Dedifferentiated amniotic fluid mesenchymal stem cell (primary cell): ENCODE measurements around the gene SULT4A1.
A peak's percentile ranks its signal among the peaks of the same experiment; 100 is the strongest.

Experiments used
- DNase-seq: peaks from one replicate; pipeline ENCODE4 v3.0.0-alpha.2; 2016; ENCODE audit errors: extremely low spot score

The SULT4A1 gene

DNA sequence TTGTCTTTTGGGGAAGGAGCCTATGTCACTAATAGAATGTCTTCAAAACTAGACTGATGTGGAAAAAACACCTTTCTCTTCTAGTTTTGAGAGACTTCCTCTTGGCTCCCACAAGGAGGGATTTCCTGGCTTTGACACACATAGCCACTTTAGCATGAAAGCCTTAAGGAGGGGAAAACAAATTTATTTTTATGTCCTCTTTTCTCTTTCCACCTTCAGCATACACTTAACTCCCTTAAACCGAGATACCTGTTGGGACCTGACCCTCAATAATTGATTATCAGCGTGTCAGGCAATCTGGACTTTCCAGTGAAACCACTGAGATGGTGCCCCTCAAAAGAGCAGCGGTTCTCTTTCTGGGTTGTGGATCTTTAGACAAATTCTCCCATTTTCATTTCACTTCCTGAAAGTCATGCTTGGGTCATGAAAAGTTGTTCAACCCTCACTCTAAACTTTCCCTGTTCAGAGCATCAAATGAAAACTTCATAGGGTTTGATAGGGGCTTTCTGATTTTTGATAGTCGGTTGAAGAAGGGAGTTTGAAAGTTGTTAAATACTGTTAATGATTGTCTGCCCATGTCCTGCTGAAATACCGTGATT is 59.3 kb downstream of the SULT4A1 start:
- no peak for DNase-seq

DNA sequence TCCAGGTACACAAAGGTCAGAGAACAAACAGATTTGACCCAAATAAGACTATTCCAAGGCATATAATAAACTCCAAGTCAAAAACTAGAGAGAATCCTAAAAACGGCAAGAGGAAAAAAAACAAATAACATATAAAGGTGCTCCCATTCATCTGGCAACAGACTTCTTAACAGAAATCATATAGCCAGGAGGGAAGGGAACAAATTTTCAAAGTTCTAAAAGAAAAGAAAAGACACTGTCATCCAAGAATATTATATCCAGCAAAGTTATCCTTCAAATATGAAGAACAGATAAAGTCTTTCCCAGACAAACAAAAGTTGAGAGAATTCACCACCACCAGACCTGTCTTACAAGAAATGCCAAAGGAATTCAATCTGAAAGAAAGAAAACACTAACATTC is 61.3 kb downstream of the SULT4A1 start:
- DNase-seq = no peak

DNA sequence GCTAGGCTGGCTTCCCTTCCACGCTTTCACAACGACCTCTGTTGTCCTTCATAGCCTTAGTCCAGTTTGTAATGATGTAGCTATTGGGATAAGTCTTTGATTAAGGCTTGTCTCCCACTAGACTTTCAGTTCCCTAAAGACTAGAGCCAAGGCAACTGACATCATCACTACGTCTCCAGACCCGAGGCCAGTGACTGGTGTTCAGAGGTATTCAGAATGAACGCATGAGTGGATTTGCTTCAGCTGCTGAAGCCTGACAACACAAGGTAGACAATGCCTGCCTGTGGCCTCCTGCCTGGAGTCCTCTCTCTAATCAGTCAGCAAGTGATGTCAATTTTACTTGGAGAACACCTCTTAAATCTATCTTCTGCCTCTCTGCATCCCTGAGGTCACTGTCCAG is 63.8 kb downstream of the SULT4A1 start:
- no peak for DNase-seq

DNA sequence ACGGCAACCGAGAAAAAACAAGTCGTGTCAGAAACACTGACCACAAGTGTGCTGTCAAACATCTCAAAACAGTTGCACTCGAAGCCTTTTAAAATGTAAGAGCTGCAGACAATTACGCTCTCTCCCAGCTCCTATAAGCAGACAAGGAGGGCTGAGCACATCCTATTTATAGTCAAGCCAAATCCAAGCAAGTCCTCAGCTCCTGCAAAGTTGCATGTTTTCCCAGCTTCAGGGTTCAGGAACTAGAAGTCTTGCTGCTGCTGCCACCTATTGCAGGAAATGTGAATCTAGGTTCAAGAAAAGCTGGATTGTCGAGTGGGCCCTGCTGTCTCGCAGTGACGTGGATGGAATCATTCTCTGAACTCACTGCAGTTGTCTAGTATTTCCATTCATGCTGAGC is 65.7 kb downstream of the SULT4A1 start:
- DNase-seq = peak; percentile 64

DNA sequence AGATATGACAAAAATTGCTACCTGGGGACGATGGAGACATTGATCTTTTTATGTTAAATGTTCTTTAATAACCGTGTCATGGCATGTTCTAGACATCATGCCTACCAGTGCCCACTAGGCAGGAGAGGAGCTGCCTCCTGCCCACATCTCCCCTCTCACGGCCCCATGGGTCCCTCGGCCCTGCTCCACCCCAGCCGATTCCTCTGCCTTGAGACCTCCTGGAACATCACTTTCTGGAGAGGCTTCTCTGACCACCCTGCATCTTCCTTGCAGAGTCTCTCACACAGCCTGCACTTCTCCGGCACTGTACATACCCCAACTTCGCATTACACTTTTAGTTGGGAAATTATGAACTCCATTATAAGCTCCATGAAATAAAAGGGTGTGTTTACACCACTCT is 67.0 kb downstream of the SULT4A1 start:
- no peak for DNase-seq

DNA sequence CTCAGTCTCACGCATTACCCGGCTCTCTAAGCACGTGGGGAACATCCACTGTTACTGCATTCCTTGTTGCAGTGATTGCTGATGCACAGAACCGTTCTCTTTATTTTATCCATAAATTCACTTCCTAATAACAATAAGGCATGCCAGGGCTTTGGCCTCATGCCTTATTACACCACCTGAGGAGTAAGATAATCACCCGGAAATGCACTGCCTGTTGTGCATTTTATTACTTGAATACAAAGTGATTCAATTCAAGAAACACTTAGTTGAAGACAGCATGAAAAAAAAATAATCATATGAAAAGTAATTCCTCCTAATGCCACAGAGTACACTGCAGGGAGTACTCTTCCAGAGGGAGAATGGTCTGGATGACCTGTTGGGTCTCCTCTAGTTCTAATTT is 69.4 kb downstream of the SULT4A1 start:
- no peak for DNase-seq

DNA sequence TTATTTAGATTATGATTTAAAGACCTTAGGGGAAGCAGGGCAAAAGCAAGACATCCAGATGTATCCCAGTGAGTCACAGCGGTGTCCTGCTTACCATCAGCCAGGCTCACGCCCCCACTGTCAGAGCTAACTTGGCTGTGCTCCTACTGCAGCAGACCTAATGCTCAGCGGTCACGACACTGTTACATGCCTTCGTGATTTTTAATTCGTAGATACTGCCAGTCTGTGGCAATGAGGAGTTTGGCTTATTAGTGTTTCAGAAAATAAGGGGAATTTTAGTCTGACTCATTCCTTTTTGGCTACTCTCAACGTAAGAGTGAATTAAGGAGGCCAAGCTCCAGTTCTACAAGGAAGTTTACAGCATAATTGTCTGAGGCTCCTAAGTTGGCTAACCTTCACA is 72.9 kb downstream of the SULT4A1 start:
- DNase-seq = peak; percentile 97

DNA sequence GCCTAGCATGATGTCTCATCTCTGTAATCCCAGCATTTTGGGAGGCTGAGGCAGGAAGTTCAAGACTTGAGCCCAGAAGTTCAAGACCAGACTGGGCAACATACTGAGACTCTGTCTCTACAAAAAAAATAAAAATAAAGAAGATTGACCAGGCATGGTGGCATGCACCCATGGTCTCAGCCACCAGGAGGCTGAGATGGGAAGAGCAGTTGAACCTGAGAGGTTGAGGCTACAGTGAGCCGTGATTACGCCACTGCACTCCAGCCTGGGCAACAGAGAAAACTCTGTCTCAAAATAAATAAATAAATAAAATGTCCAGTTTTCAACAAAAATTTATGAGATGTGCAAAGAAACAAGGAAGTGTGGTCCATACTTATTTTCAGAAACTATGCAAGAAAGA is 78.5 kb downstream of the SULT4A1 start:
- no peak for DNase-seq

DNA sequence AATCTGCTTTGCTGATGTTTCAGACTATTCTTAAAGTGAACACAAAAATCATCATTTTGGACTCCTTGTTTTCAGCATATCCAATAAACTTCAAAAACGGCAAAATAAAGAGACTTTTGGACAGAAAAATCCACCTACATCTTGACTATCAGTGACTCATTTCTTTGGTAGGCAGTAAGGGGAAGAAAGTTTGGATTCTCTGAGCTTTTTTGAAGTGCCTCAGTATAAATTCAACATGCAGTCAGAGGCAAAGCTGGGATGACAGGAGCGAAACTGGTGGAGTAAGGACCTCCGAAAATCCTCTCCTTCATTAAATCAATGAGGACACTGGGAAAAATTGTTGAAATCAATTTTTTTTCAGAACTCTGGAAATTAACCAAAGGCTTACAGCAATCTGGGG is 79.9 kb downstream of the SULT4A1 start:
- DNase-seq = no peak

DNA sequence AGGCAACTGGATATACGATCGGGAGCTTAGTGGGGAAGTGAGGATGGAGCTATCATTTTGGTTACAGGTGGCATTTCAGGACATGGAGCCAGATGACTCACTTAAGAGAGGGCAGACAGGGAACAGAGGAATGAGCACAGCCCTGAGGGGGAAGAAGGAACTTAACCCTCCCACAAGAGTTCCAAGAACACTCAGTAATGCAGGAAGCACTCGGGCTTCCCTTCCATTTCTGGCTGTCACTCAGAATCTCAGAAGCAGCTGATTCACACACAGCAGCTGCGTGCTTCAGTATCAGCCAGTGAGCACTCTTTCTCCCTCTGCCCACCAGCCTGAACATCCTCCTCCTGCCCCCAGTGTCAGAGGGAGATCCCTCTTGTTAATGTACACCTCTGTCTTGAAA is 85.0 kb downstream of the SULT4A1 start:
- peak; percentile 67 for DNase-seq

DNA sequence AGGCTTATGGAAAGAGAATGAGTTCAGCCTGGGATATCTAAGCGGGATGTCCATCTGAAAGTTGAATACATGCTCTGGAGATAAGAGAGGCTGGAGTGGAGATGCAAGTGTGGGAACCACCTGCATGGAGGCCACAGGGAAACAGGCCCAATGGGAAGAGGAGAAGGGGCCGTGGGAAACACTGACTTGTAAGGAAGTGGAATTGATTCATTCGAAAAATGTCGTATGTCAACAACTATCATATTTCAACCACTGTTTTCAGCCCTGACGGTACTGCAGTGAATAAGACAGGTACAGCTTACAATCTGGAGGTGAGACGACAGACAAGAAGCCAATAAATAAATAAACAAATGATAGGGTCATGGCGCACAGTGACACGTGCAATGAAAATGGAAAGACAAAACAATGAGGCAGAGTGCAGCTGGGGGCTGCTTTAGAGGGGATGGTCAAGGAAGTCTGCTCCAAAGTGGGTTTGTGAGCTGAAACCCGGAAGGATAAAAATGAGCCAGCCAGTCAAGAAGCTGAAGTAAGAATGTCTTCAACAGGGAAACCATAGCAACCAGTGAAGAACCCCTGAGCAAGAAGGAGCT is 86.1 kb downstream of the SULT4A1 start:
- no peak for DNase-seq
